ENCODE measurements around the gene UGDH. TPM values are rescaled to one million over a fixed set of nuclear protein-coding genes. Genes with fewer than 3 reads are reported as not detected.
A peak's percentile ranks its signal among the peaks of the same experiment; 100 is the strongest.

Gene UGDH
- total and polyA plus RNA-seq, 2 of the 8 experiments (the other 6 are each of a cell fraction or from before 2014, with no cell fraction given), result 32.0 to 128 TPM

GRCh38 chr4:39458505-39459300, 68.5 kb downstream of the UGDH start, which contains the start of the genes LIAS and RPL9 (continued):
- TF ChIP-seq RNF2 (IDR thresholded peaks at IDR 0.05; ENCODE audit: borderline replicate concordance, low read depth, low read length, missing control alignments, poor library complexity, severe bottlenecking) (no peak), KDM1A (IDR thresholded peaks at IDR 0.05; ENCODE audit: borderline replicate concordance, low read length) (no peak), JUND (IDR thresholded peaks at IDR 0.05; ENCODE audit: low read length) (peak; percentile 67), CTBP2 (IDR thresholded peaks at IDR 0.05; ENCODE audit: borderline replicate concordance, insufficient read depth, insufficient read length, low read length) (no peak), ZNF274 (IDR thresholded peaks at IDR 0.05; ENCODE audit: borderline replicate concordance, extremely low read depth, low read length) (no peak), SP2 (IDR thresholded peaks at IDR 0.05; ENCODE audit: low read length) (no peak), SRF (IDR thresholded peaks at IDR 0.05; ENCODE audit: low read depth, low read length) (peak; percentile 78), POLR2AphosphoS5 (IDR thresholded peaks at IDR 0.05; ENCODE audit: low read depth, low read length) (peak; percentile 98), USF2 (IDR thresholded peaks at IDR 0.05; ENCODE audit: low read length) (no peak), TAF1 (IDR thresholded peaks at IDR 0.05; ENCODE audit: low read depth, low read length) (peak; percentile 98), YY1 (IDR thresholded peaks at IDR 0.05; ENCODE audit: low read depth, low read length) (peak; percentile 76), SIRT6 (IDR thresholded peaks at IDR 0.05; ENCODE audit: low read length) (no peak), CREB1 (IDR thresholded peaks at IDR 0.05) (peak; percentile 100), EP300 (IDR thresholded peaks at IDR 0.05; ENCODE audit: borderline replicate concordance in 1 of 2, low read depth in 2 of 2, low read length in 2 of 2) (no peak), SIN3A (conservative IDR thresholded peaks at IDR 0.05 in 1 of 2, IDR thresholded peaks at IDR 0.05 in 1 of 2; ENCODE audit: low read depth in 1 of 2, low read length in 2 of 2) (peak; percentile 26 to 87; a peak in 2 of 4 replicates)
- TF ChIP-seq, protein P1, sequence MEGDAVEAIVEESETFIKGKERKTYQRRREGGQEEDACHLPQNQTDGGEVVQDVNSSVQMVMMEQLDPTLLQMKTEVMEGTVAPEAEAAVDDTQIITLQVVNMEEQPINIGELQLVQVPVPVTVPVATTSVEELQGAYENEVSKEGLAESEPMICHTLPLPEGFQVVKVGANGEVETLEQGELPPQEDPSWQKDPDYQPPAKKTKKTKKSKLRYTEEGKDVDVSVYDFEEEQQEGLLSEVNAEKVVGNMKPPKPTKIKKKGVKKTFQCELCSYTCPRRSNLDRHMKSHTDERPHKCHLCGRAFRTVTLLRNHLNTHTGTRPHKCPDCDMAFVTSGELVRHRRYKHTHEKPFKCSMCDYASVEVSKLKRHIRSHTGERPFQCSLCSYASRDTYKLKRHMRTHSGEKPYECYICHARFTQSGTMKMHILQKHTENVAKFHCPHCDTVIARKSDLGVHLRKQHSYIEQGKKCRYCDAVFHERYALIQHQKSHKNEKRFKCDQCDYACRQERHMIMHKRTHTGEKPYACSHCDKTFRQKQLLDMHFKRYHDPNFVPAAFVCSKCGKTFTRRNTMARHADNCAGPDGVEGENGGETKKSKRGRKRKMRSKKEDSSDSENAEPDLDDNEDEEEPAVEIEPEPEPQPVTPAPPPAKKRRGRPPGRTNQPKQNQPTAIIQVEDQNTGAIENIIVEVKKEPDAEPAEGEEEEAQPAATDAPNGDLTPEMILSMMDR (IDR thresholded peaks at IDR 0.05; ENCODE audit: control extremely low read depth in 1 of 3, insufficient read depth in 1 of 3, low read depth in 1 of 3, low read length in 3 of 3), result no peak

Measured in H1 (cell line).